ENCODE measurements around the gene YJEFN3.

- TF ChIP-seq, protein P1, sequence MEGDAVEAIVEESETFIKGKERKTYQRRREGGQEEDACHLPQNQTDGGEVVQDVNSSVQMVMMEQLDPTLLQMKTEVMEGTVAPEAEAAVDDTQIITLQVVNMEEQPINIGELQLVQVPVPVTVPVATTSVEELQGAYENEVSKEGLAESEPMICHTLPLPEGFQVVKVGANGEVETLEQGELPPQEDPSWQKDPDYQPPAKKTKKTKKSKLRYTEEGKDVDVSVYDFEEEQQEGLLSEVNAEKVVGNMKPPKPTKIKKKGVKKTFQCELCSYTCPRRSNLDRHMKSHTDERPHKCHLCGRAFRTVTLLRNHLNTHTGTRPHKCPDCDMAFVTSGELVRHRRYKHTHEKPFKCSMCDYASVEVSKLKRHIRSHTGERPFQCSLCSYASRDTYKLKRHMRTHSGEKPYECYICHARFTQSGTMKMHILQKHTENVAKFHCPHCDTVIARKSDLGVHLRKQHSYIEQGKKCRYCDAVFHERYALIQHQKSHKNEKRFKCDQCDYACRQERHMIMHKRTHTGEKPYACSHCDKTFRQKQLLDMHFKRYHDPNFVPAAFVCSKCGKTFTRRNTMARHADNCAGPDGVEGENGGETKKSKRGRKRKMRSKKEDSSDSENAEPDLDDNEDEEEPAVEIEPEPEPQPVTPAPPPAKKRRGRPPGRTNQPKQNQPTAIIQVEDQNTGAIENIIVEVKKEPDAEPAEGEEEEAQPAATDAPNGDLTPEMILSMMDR (IDR thresholded peaks at IDR 0.05), result no peak
- TF ChIP-seq TEAD1 (CRISPR knock-in tag; IDR thresholded peaks at IDR 0.05), result no peak
- TF ChIP-seq TCF7 (CRISPR knock-in tag; IDR thresholded peaks at IDR 0.05; ENCODE audit: low read depth), result no peak
- TF ChIP-seq ZNF512 (CRISPR knock-in tag; IDR thresholded peaks at IDR 0.05; ENCODE audit: borderline replicate concordance), result no peak
- TF ChIP-seq E2F4 (CRISPR knock-in tag; IDR thresholded peaks at IDR 0.05; ENCODE audit: borderline replicate concordance, low read depth), result no peak
- no peak for TF ChIP-seq FOXK1 (CRISPR knock-in tag; IDR thresholded peaks at IDR 0.05)
- no peak for TF ChIP-seq ZNF138 (CRISPR knock-in tag; conservative IDR thresholded peaks at IDR 0.05)
- TF ChIP-seq IRF1 (CRISPR knock-in tag; IDR thresholded peaks at IDR 0.05), result no peak
- no peak for TF ChIP-seq ZNF317 (CRISPR knock-in tag; IDR thresholded peaks at IDR 0.05; ENCODE audit: borderline replicate concordance, low read depth)
- TF ChIP-seq, protein P2, sequence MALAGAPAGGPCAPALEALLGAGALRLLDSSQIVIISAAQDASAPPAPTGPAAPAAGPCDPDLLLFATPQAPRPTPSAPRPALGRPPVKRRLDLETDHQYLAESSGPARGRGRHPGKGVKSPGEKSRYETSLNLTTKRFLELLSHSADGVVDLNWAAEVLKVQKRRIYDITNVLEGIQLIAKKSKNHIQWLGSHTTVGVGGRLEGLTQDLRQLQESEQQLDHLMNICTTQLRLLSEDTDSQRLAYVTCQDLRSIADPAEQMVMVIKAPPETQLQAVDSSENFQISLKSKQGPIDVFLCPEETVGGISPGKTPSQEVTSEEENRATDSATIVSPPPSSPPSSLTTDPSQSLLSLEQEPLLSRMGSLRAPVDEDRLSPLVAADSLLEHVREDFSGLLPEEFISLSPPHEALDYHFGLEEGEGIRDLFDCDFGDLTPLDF (CRISPR knock-in tag; IDR thresholded peaks at IDR 0.05), result no peak
- TF ChIP-seq, protein P3, sequence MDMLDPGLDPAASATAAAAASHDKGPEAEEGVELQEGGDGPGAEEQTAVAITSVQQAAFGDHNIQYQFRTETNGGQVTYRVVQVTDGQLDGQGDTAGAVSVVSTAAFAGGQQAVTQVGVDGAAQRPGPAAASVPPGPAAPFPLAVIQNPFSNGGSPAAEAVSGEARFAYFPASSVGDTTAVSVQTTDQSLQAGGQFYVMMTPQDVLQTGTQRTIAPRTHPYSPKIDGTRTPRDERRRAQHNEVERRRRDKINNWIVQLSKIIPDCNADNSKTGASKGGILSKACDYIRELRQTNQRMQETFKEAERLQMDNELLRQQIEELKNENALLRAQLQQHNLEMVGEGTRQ (CRISPR knock-in tag; IDR thresholded peaks at IDR 0.05), result no peak
- TF ChIP-seq, protein P4, sequence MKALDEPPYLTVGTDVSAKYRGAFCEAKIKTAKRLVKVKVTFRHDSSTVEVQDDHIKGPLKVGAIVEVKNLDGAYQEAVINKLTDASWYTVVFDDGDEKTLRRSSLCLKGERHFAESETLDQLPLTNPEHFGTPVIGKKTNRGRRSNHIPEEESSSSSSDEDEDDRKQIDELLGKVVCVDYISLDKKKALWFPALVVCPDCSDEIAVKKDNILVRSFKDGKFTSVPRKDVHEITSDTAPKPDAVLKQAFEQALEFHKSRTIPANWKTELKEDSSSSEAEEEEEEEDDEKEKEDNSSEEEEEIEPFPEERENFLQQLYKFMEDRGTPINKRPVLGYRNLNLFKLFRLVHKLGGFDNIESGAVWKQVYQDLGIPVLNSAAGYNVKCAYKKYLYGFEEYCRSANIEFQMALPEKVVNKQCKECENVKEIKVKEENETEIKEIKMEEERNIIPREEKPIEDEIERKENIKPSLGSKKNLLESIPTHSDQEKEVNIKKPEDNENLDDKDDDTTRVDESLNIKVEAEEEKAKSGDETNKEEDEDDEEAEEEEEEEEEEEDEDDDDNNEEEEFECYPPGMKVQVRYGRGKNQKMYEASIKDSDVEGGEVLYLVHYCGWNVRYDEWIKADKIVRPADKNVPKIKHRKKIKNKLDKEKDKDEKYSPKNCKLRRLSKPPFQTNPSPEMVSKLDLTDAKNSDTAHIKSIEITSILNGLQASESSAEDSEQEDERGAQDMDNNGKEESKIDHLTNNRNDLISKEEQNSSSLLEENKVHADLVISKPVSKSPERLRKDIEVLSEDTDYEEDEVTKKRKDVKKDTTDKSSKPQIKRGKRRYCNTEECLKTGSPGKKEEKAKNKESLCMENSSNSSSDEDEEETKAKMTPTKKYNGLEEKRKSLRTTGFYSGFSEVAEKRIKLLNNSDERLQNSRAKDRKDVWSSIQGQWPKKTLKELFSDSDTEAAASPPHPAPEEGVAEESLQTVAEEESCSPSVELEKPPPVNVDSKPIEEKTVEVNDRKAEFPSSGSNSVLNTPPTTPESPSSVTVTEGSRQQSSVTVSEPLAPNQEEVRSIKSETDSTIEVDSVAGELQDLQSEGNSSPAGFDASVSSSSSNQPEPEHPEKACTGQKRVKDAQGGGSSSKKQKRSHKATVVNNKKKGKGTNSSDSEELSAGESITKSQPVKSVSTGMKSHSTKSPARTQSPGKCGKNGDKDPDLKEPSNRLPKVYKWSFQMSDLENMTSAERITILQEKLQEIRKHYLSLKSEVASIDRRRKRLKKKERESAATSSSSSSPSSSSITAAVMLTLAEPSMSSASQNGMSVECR (CRISPR knock-in tag; IDR thresholded peaks at IDR 0.05; ENCODE audit: borderline replicate concordance), result no peak
- TF ChIP-seq, protein P5, sequence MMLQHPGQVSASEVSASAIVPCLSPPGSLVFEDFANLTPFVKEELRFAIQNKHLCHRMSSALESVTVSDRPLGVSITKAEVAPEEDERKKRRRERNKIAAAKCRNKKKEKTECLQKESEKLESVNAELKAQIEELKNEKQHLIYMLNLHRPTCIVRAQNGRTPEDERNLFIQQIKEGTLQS (CRISPR knock-in tag; conservative IDR thresholded peaks at IDR 0.05), result no peak
These were observed 2.9 kb upstream of the YJEFN3 start for GRCh38 chr19:19525611-19526380.
